Neural cell (in vitro differentiated cells): ENCODE data around the gene IGSF9B.

Source experiments
- EP300 ChIP-seq: fragments of 450-650 bp; conservative IDR thresholded peaks from 2 replicates; pipeline ENCODE4 v1.6.1; 2014; ENCODE audit warnings: antibody characterized with exemption, mild to moderate bottlenecking, moderate library complexity; ENCODE audit not compliant: poor library complexity, severe bottlenecking
- EZH2 ChIP-seq: fragments of 200-600, 300-800 bp; shearing (Covaris generic), sonication (generic); IDR thresholded peaks from 2 replicates; pipeline ENCODE4 v1.6.1; 2014; ENCODE audit warnings: antibody characterized with exemption, low read length, borderline replicate concordance, mild to moderate bottlenecking; ENCODE audit not compliant: insufficient read depth, poor library complexity, severe bottlenecking
- MXI1 ChIP-seq: fragments of 450-650 bp; conservative IDR thresholded peaks from 2 replicates; pipeline ENCODE4 v1.6.1; 2014; ENCODE audit warnings: antibody characterized with exemption, mild to moderate bottlenecking; ENCODE audit not compliant: poor library complexity, severe bottlenecking
- POLR2AphosphoS5 ChIP-seq: IDR thresholded peaks from 2 replicates; pipeline ENCODE4 v1.6.1; 2012
- TAF1 ChIP-seq: IDR thresholded peaks from 2 replicates; pipeline ENCODE4 v1.6.1; 2012; ENCODE audit warnings: low read depth
- TF ChIP-seq, protein P1 (sequence below): fragments of 450-650 bp; IDR thresholded peaks from 2 replicates; pipeline ENCODE4 v1.5.1; 2014; ENCODE audit warnings: antibody characterized with exemption, mild to moderate bottlenecking, moderate library complexity; ENCODE audit not compliant: poor library complexity, severe bottlenecking
- TF ChIP-seq, protein P2 (sequence below): IDR thresholded peaks from 2 replicates; pipeline ENCODE4 v1.6.1; 2012; ENCODE audit warnings: borderline replicate concordance

DNA sequence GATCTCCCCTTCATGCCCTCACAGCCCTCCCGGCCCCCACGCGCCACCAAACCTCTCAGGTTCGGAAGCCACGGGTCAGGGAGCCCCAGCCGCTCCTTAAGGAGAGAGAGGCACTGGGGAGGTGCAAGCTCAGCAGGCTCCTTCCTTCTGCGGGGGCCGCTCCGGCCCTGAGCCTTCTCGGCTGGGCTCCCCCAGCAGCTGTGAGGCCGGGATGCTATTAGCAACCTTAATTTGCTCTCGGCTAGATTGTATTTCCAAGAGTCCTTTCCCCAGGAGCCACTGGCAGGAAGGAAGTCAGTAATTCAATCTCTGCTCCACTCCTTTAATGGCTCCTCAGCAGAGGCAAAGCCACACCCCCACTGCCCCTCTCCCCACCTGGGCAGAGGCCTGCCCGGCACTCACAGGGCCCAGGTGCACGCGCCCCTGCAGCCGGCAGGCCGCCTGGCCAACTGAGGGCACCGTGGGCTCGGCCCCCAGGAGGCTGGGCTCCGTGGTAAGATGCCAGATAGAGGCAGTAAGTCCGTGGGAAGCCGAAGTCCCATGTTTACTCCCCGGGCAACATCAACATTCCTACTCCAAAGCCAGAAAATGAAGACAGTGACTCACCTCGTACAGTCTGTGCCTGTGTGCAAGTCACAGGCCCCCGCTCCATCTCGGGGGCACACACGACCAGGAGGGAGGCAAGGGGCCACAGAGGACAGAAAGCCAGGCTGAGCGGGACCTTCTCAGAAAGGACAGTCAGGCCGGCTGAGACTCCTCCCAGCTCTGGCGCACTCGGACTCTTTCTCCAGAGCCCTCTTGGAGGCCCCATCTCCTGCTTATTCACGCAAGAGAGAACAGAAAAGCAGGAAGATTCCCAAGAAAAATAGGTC, 5.2 kb downstream of the IGSF9B start:
- TF ChIP-seq, protein P1, sequence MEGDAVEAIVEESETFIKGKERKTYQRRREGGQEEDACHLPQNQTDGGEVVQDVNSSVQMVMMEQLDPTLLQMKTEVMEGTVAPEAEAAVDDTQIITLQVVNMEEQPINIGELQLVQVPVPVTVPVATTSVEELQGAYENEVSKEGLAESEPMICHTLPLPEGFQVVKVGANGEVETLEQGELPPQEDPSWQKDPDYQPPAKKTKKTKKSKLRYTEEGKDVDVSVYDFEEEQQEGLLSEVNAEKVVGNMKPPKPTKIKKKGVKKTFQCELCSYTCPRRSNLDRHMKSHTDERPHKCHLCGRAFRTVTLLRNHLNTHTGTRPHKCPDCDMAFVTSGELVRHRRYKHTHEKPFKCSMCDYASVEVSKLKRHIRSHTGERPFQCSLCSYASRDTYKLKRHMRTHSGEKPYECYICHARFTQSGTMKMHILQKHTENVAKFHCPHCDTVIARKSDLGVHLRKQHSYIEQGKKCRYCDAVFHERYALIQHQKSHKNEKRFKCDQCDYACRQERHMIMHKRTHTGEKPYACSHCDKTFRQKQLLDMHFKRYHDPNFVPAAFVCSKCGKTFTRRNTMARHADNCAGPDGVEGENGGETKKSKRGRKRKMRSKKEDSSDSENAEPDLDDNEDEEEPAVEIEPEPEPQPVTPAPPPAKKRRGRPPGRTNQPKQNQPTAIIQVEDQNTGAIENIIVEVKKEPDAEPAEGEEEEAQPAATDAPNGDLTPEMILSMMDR = no peak
- TF ChIP-seq MXI1 (no peak), TAF1 (no peak), EP300 (no peak), EZH2 (no peak), POLR2AphosphoS5 (no peak)
- TF ChIP-seq, protein P2, sequence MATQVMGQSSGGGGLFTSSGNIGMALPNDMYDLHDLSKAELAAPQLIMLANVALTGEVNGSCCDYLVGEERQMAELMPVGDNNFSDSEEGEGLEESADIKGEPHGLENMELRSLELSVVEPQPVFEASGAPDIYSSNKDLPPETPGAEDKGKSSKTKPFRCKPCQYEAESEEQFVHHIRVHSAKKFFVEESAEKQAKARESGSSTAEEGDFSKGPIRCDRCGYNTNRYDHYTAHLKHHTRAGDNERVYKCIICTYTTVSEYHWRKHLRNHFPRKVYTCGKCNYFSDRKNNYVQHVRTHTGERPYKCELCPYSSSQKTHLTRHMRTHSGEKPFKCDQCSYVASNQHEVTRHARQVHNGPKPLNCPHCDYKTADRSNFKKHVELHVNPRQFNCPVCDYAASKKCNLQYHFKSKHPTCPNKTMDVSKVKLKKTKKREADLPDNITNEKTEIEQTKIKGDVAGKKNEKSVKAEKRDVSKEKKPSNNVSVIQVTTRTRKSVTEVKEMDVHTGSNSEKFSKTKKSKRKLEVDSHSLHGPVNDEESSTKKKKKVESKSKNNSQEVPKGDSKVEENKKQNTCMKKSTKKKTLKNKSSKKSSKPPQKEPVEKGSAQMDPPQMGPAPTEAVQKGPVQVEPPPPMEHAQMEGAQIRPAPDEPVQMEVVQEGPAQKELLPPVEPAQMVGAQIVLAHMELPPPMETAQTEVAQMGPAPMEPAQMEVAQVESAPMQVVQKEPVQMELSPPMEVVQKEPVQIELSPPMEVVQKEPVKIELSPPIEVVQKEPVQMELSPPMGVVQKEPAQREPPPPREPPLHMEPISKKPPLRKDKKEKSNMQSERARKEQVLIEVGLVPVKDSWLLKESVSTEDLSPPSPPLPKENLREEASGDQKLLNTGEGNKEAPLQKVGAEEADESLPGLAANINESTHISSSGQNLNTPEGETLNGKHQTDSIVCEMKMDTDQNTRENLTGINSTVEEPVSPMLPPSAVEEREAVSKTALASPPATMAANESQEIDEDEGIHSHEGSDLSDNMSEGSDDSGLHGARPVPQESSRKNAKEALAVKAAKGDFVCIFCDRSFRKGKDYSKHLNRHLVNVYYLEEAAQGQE = no peak
